ENCODE measurements around the gene TCEA2.

The TCEA2 gene

GRCh38 chr20:64067005-64067632 is 4.1 kb downstream of the TCEA2 start:
- no peak for DNase-seq

DNA sequence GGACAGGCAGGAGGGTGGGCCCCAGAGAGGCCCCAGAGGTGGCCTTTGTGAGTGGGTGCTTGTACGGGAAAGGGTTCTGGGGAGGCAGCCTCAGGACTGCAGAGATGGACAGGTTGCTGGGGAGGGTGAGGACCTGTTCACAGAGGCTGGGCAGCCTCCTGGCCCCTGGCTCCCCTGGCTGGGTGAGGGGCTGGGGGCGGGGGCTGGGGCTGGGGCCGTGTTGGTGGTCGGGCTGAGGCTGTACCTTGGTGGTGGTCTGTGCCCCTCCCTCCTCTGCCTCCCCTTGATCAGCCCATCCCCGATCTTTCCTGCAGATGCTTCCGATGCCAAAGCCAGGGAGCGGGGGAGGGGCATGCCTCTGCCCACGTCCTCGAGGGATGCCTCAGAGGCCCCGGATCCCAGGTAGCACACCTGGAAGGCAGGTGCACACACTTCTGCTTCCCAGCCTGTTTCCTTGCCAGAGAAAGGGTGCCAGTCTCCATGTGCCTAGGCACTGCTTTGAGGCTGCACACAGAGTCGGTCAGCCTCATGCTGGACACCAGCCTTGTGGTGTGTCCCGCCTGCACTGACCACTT is 4.8 kb downstream of the TCEA2 start:
- DNase-seq = no peak

- DNase-seq = peak; percentile 84
Measured at GRCh38 chr20:64068386-64069208, 5.6 kb downstream of the TCEA2 start.

DNA sequence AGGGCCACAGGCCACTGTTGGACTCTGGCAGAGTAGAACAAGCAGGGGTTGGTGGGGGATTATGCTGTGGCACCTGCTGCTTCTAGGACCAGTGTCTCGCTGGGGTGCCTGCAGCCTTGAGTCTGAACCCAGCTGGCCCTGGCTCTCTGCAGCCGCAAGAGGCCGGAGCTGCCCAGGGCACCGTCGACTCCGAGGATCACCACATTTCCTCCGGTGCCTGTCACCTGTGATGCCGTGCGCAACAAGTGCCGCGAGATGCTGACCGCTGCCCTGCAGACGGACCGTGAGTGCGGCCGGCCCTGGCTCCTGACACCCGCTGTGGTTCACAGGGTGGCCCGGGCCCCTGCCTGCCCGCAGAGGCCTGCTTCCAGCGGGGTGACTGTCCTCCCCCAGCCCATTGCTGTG is 6.2 kb downstream of the TCEA2 start:
- no peak for DNase-seq

- peak; percentile 57 for DNase-seq
Measured at GRCh38 chr20:64069614-64070243, 6.7 kb downstream of the TCEA2 start.

GRCh38 chr20:64070244-64070993 is 7.4 kb downstream of the TCEA2 start:
- DNase-seq = no peak

GRCh38 chr20:64071341-64072332 is 8.6 kb downstream of the TCEA2 start:
- no peak for DNase-seq

DNA sequence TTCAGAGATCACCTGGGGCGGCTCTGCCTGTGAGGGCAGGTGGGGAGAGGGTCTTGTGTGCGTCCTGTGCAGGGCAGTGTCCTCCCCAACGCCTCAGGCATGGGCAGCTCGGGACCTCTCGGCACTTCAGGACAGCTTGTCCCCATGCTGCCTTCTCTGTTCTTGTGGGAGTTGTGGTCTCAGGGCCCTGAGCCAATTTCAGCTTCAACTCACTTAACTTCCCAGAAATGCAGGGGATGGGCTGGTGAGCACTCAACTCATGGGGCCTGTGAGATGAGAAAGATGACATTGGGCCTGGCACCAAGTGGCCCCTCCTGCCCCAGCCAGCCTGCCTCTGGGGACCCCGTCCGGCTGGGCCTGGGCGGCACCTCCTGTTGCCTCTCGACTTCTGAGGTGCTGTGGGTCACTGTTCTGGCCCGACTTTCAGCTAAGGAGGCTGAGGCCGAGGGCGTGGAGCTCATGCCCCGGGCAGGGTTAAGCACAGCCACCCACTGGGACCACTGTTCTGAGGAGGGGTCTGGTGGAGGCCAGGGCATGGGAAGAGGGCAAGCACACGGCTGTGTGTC is 9.6 kb downstream of the TCEA2 start:
- DNase-seq = peak; percentile 44

DNA sequence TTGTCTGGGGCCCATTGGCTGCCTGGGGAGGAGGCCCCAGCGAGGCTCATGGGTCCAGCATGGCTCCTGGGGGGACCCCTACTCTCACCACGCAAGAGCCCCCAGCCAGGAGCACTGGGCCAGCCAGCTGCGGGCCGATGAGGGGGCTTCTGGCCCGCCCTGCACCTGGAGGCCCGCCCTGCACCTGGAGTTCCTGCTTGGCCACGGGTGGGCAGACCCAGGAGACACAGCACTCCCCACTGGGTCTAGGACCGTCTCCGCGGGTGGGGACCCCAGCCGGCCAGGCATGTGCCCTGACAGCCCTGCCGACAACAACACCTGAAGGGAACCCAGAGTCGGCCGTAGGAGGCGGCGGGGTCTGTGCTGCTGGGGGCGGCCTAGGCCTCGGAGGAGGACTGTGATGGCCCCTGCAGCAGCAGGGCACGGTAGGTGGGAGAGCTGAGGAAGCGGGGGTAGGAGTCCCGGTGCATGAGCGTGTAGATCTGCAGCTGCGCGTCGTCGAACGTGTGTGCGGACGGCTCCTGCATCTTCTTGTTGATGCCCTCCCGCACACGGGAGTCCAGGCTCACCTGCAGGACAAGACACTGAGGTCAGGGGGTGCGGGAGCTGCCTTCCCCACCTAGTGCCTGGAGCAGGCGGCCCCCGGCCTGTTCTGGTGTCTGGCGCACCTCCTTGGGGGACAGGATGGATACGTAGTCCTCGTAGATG is 10.6 kb downstream of the TCEA2 start:
- no peak for DNase-seq

DNA sequence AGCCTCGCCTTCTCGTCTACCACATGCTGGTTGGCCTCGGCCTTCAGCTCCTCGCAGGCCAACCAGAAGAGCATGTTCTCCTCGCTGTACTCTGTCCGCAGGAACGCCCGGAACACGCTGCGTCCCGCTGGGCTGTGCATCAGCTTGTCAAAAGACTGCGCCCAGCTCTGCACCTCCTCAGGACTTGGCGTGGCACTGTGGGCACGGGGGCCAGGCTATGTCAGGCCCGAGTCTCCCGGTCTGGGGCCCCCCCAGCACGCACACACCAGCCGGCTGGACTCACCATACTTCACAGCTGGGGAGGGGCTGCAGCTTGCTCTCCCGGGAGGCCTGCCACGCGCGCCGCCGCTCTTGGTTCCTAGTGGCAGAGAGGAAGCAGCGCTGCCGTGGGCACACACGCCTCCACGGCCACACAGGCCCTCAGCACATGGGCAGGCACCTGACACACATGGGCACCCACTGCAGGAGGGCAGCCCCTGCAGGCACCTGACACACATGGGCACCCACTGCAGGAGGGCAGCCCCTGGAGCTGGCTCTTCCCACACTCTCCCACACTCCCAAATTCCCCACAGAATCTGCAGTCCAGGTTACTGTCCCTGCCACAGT is 11.3 kb downstream of the TCEA2 start:
- no peak for DNase-seq

- DNase-seq = no peak
Measured at GRCh38 chr20:64074963-64075362, 12.0 kb downstream of the TCEA2 start.

GRCh38 chr20:64075556-64075955 is 12.6 kb downstream of the TCEA2 start:
- no peak for DNase-seq

GRCh38 chr20:64076061-64076997 is 13.3 kb downstream of the TCEA2 start:
- no peak for DNase-seq

DNA sequence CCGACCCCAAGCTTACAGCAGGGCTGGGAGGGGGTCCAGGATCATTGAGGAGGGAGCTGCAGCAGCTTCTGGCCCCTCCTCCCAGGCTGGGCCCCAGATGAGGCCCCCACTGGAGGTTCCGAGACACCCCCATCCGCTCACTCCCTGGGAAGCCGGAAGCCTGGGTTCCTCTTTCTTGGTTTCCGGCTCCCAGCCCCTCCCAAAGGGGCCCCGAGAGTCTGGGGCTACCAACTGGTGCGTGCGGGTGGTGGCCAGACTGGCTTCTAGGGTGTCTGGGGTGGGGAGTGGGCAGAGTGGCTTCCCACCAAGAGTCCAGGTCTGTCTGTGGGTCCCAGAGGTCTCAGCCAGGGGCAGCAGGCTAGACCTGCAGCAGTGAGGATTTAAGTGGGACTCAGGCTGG is 14.1 kb downstream of the TCEA2 start:
- peak; percentile 76 for DNase-seq

GRCh38 chr20:64077541-64077875 is 14.5 kb downstream of the TCEA2 start:
- DNase-seq = no peak

- peak; percentile 79 for DNase-seq
Measured at GRCh38 chr20:64077876-64078551, 15.0 kb downstream of the TCEA2 start.

GRCh38 chr20:64078934-64079272 is 15.9 kb downstream of the TCEA2 start:
- no peak for DNase-seq

GRCh38 chr20:64079273-64080012 is 16.4 kb downstream of the TCEA2 start, which contains the start of gene RGS19:
Gene RGS19 (minus strand): TSS chr20:64079518. CDS start chr20:64076886, 2,632 bp downstream.
- DNase-seq = peak; percentile 73
